GM06990 (cell line): ENCODE measurements around the gene IGF2BP2.

Experiments
- DNase-seq: peaks from one replicate; pipeline ENCODE4 v3.0.0-alpha.2; 2011; ENCODE audit not compliant: insufficient read length; ENCODE audit errors: extremely low read depth
- H3K27me3 ChIP-seq: replicated peaks from 2 replicates; pipeline ENCODE4 v1.6.0; 2011; ENCODE audit warnings: low read length; ENCODE audit not compliant: control insufficient read depth, insufficient read depth
- H3K36me3 ChIP-seq: 2 replicates; pipeline ENCODE4 v1.5.1; 2011; ENCODE audit warnings: low read length; ENCODE audit not compliant: control insufficient read depth, insufficient read depth
- H3K4me3 ChIP-seq: replicated peaks from 2 replicates; pipeline ENCODE4 v1.5.1; 2011; ENCODE audit warnings: low read depth, mild to moderate bottlenecking, control low read depth, low read length
- CTCF ChIP-seq: IDR thresholded peaks from 2 replicates; pipeline ENCODE4 v1.5.1; 2011; ENCODE audit warnings: low read length, control low read depth, mild to moderate bottlenecking, inconsistent platforms; ENCODE audit not compliant: insufficient read depth, poor library complexity, severe bottlenecking

IGF2BP2 gene

DNA sequence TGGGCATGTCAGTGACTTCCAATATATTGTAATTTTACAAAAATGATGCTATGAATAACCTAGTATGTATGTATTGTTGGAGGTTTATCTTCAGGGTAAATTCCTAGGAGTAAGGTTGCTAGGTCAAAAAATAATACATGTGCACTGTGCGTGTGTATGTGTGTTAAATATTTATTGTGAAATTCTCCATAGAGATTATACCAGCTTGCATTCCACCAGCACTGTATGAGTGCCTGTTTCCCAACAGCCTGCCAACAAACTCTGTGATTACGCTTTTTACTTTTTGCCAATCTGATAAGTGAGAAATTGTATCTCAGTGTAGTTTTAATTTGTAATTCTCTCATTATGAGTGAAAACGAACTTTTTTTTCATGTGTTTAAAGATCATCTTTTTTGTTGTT is 12.6 kb upstream of the IGF2BP2 start:
- no peak for DNase-seq
- Histone ChIP-seq H3K36me3 (no peaks in the 10 kb centered on the region), H3K4me3 (no peak overlapping the region), H3K27me3 (no peaks in the 10 kb centered on the region; the same call in 1 of the 2 replicates)
- TF ChIP-seq CTCF: no peak

- TF ChIP-seq CTCF: no peak
- Histone ChIP-seq H3K4me3 (no peak overlapping the region), H3K36me3 (no peaks in the 10 kb centered on the region), H3K27me3 (no peaks in the 10 kb centered on the region; the same call in 1 of the 2 replicates)
- DNase-seq: no peak
Observed at GRCh38 chr3:185831990-185832389, 7.1 kb upstream of the IGF2BP2 start.

GRCh38 chr3:185831195-185831594 is 6.4 kb upstream of the IGF2BP2 start:
- DNase-seq: no peak
- no peaks in the 10 kb centered on the region; the same call in 1 of the 2 replicates for H3K27me3 ChIP-seq
- TF ChIP-seq CTCF: no peak
- no peaks in the 10 kb centered on the region for H3K36me3 ChIP-seq
- H3K4me3 ChIP-seq: no peak overlapping the region

GRCh38 chr3:185830018-185830797 is 5.4 kb upstream of the IGF2BP2 start:
- Histone ChIP-seq H3K36me3 (no peaks in the 10 kb centered on the region), H3K4me3 (no peak overlapping the region), H3K27me3 (no peaks in the 10 kb centered on the region; the same call in 1 of the 2 replicates)
- DNase-seq: no peak
- TF ChIP-seq CTCF: no peak

DNA sequence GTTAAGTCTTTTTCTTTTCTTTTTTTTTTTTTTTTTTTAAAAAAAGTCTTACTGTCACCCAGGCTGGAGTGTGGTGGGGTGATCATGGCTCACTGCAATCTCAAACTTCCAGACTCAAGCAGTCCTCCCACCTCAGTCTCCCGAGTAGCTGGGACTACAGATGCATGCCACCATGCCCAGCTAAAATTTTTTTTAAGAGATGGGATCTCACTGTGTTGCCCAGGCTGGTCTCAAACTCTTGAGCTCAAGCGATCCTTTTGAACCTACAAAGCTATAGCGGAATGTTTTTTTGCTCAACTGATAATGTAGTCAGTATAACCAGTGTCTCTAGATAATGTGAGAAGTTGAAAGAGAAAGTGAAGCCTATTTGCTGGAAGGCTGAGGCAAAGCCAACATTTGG is 3.9 kb upstream of the IGF2BP2 start:
- no peak for TF ChIP-seq CTCF
- no peaks in the 10 kb centered on the region; the same call in 1 of the 2 replicates for H3K27me3 ChIP-seq
- DNase-seq: no peak
- no peak overlapping the region for H3K4me3 ChIP-seq
- H3K36me3 ChIP-seq: no peaks in the 10 kb centered on the region
